Endothelial cell of umbilical vein (primary cell): ENCODE results near the gene CCDC179. TPM values are rescaled to one million over a fixed set of nuclear protein-coding genes. Genes with fewer than 3 reads are reported as not detected.

ENCODE experiments used
- BruUV-seq: library from RNA; stranded (reverse); fragments of 400-500 nt; replicated peaks from 2 replicates; lab custom pipeline; 2021; lab: Mats Ljungman, UMichigan
- CTCF ChIA-PET: fragments of 300-600, 350-600 bp; sonication (Branson Sonifier 250); formaldehyde crosslinking; loops from one replicate; lab custom pipeline; 2021; ENCODE audit warnings: antibody characterized with exemption, inconsistent platforms; lab: Charles Lee
- POLR2A ChIA-PET: fragments of 300-600, 350-600 bp; sonication (Branson Sonifier 250); formaldehyde crosslinking; loops from one replicate; lab custom pipeline; 2021; ENCODE audit warnings: antibody characterized with exemption, inconsistent platforms; lab: Charles Lee
- DNase-seq: peaks from one replicate; pipeline ENCODE4 v3.0.0-alpha.2; 2011; ENCODE audit warnings: low read depth, low spot score
- FAIRE-seq: peaks from 2 replicates; lab custom pipeline; 2011; peaks lifted over from hg19 to GRCh38; lab: Jason Lieb, UNC
- H2AFZ ChIP-seq: 2 replicates; pipeline ENCODE4 v1.6.0; 2012; ENCODE audit warnings: low read depth, low read length, control low read depth, inconsistent platforms
- H3K27ac ChIP-seq: 2 replicates; pipeline ENCODE4 v1.5.1; 2011; ENCODE audit warnings: low read depth, mild to moderate bottlenecking, control low read depth, low read length, moderate library complexity; ENCODE audit not compliant: insufficient read depth
- H3K27me3 ChIP-seq, 2 experiments: 2 replicates each; pipeline versions ENCODE4 v1.6.0 to v1.6.1; 2011; ENCODE audit warnings: low read length in 2 of 2, mixed read lengths in 1 of 2; ENCODE audit not compliant: control insufficient read depth in 2 of 2, insufficient read depth in 2 of 2
- H3K36me3 ChIP-seq, 2 experiments: 2 replicates in 1 of 2; 3 replicates in 1 of 2; pipeline ENCODE4 v1.5.1; 2011; ENCODE audit warnings: low read length in 2 of 2, mild to moderate bottlenecking in 1 of 2, moderate library complexity in 1 of 2; ENCODE audit not compliant: control insufficient read depth in 2 of 2, insufficient read depth in 2 of 2; ENCODE audit errors: extremely low read depth in 1 of 2
- H3K4me1 ChIP-seq: 3 replicates; pipeline ENCODE4 v1.5.1; 2011; ENCODE audit warnings: mild to moderate bottlenecking, low read length; ENCODE audit not compliant: control insufficient read depth, insufficient read depth; ENCODE audit errors: extremely low read depth
- H3K4me2 ChIP-seq: 2 replicates; pipeline ENCODE4 v1.6.1; 2011; ENCODE audit warnings: low read length, control low read depth, mixed read lengths; ENCODE audit not compliant: insufficient read depth
- H3K4me3 ChIP-seq, 3 experiments: fragments of 200-600 bp in 1 of 3; sonication (generic), shearing (Covaris generic) in 1 of 3; replicated peaks in 1 of 3; 2 replicates each; pipeline ENCODE4 v1.5.1; 2011 to 2016; ENCODE audit warnings: control low read depth in 3 of 3, low read length in 3 of 3, mild to moderate bottlenecking in 2 of 3, inconsistent platforms in 1 of 3, low read depth in 1 of 3, moderate library complexity in 1 of 3; ENCODE audit not compliant: insufficient read depth in 1 of 3
- H3K79me2 ChIP-seq: 2 replicates; pipeline ENCODE4 v1.6.0; 2012; ENCODE audit warnings: low read length, inconsistent platforms; ENCODE audit not compliant: control insufficient read depth, insufficient read depth
- H3K9ac ChIP-seq: replicated peaks from 2 replicates; pipeline ENCODE3; 2011; ENCODE audit warnings: low read length, control low read depth; ENCODE audit not compliant: insufficient read depth; ENCODE audit errors: extremely low read depth
- H3K9me1 ChIP-seq: replicated peaks from 3 replicates; pipeline ENCODE4 v1.6.0; 2011; ENCODE audit warnings: mild to moderate bottlenecking, low read length; ENCODE audit not compliant: control insufficient read depth, insufficient read depth; ENCODE audit errors: extremely low read depth
- H3K9me3 ChIP-seq: replicated peaks from 2 replicates; pipeline ENCODE4 v1.5.1; 2012; ENCODE audit warnings: low read length, inconsistent platforms; ENCODE audit not compliant: control insufficient read depth, insufficient read depth
- H4K20me1 ChIP-seq: replicated peaks from 2 replicates; pipeline ENCODE3; 2011; ENCODE audit warnings: mild to moderate bottlenecking, low read length; ENCODE audit not compliant: control insufficient read depth, insufficient read depth; ENCODE audit errors: extremely low read depth
- EZH2 ChIP-seq: IDR thresholded peaks from 2 replicates; pipeline ENCODE4 v1.6.1; 2012; ENCODE audit warnings: borderline replicate concordance, low read depth, mild to moderate bottlenecking, moderate library complexity, low read length, inconsistent platforms; ENCODE audit not compliant: severe bottlenecking
- FOS ChIP-seq: IDR thresholded peaks from 2 replicates; pipeline ENCODE4 v1.6.1; 2011; ENCODE audit warnings: mild to moderate bottlenecking, low read length, moderate library complexity, borderline replicate concordance; ENCODE audit not compliant: insufficient read depth
- GATA2 ChIP-seq: IDR thresholded peaks from 2 replicates; pipeline ENCODE4 v1.7.0; 2011; ENCODE audit warnings: low read depth, mild to moderate bottlenecking, moderate library complexity, mixed read lengths, low read length; ENCODE audit not compliant: insufficient read length, insufficient read depth
- JUN ChIP-seq: IDR thresholded peaks from 2 replicates; pipeline ENCODE4 v1.6.1; 2011; ENCODE audit warnings: borderline replicate concordance, low read depth; ENCODE audit not compliant: insufficient read length, insufficient read depth
- MAX ChIP-seq: IDR thresholded peaks from 2 replicates; pipeline ENCODE4 v1.6.1; 2011; ENCODE audit not compliant: insufficient read depth, insufficient read length
- MYC ChIP-seq: IDR thresholded peaks from one replicate; pipeline ENCODE4 v1.6.1; 2011; ENCODE audit warnings: mild to moderate bottlenecking, low read depth, low read length
- POLR2A ChIP-seq: IDR thresholded peaks from 2 replicates; pipeline ENCODE4 v1.6.1; 2012; ENCODE audit warnings: low read depth, mild to moderate bottlenecking, control low read depth, low read length
- POLR2AphosphoS5 ChIP-seq: IDR thresholded peaks from 2 replicates; pipeline ENCODE4 v1.6.1; 2012; ENCODE audit warnings: low read depth, mild to moderate bottlenecking, control low read depth, low read length, moderate library complexity; ENCODE audit not compliant: insufficient read depth
- dilution Hi-C: fragments of 300-500 bp; cut with MboI; formaldehyde crosslinking; loops from one replicate; pipeline ENCODE4 v1.15.0; 2019; ENCODE audit warnings: low sequenced_read_pairs; ENCODE audit not compliant: extremely low pct_ligation_motif_present
- intact Hi-C: fragments of 100-400 bp; cut with micrococcal nuclease; formaldehyde crosslinking; loops from one replicate; pipeline ENCODE4 v1.10.0; 2022
- polyA plus RNA-seq, 4 experiments: library from polyadenylated mRNA; depleted of rRNA in 3 of 4; stranded (reverse) in 3 of 4; unstranded in 1 of 4; fragments of >200 nt; gene quantifications; 2 replicates each; pipeline versions ENCODE4 v1.2.1 to v1.2.3, GENCODE V29; 2011 to 2012; ENCODE audit warnings: missing spikeins in 1 of 4
- total RNA-seq: library from RNA; stranded (reverse); gene quantifications from 2 replicates; pipeline ENCODE4 v1.2.3, GENCODE V29; 2021
- TF ChIP-seq, protein P1 (sequence below), 2 donors: IDR thresholded peaks; 1 replicate in 1 of 2; 2 replicates in 1 of 2; pipeline ENCODE4 v1.5.1; 2011; ENCODE audit warnings: low read length in 2 of 2, mild to moderate bottlenecking in 2 of 2, moderate library complexity in 2 of 2, control low read depth in 1 of 2, inconsistent platforms in 1 of 2, low read depth in 1 of 2; ENCODE audit not compliant: insufficient read depth in 1 of 2; ENCODE audit errors: extremely low read depth in 1 of 2

Gene CCDC179
- total and polyA plus RNA-seq, 2 donors (not counting 3 experiments of a cell fraction or from before 2014, with no cell fraction given) = not detected

GRCh38 chr11:22798901-22799300, 61.4 kb downstream of the CCDC179 start:
- peaks cover 7% of the 10 kb centered on the region for H3K4me1 ChIP-seq
- H3K4me2 ChIP-seq = no peak overlapping the region
- DNase-seq (no peak), FAIRE-seq (no peak)
- no peaks in the 10 kb centered on the region for H3K79me2 ChIP-seq
- no peaks in the 10 kb centered on the region for H3K9me3 ChIP-seq
- intact Hi-C loops = no loop called here
- no TSS peak for BruUV-seq
- H3K27me3 ChIP-seq = no peaks in the 10 kb centered on the region
- dilution Hi-C loops = no loop called here
- no peak overlapping the region for H3K27ac ChIP-seq
- H3K9ac ChIP-seq = no peak overlapping the region
- H3K36me3 ChIP-seq = no peaks in the 10 kb centered on the region
- TF ChIP-seq MAX = no peak
- TF ChIP-seq, protein P1, sequence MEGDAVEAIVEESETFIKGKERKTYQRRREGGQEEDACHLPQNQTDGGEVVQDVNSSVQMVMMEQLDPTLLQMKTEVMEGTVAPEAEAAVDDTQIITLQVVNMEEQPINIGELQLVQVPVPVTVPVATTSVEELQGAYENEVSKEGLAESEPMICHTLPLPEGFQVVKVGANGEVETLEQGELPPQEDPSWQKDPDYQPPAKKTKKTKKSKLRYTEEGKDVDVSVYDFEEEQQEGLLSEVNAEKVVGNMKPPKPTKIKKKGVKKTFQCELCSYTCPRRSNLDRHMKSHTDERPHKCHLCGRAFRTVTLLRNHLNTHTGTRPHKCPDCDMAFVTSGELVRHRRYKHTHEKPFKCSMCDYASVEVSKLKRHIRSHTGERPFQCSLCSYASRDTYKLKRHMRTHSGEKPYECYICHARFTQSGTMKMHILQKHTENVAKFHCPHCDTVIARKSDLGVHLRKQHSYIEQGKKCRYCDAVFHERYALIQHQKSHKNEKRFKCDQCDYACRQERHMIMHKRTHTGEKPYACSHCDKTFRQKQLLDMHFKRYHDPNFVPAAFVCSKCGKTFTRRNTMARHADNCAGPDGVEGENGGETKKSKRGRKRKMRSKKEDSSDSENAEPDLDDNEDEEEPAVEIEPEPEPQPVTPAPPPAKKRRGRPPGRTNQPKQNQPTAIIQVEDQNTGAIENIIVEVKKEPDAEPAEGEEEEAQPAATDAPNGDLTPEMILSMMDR (IDR thresholded peaks at IDR 0.05; ENCODE audit: extremely low read depth in 1 of 2, insufficient read depth in 1 of 2, low read depth in 1 of 2, low read length in 2 of 2) = no peak
- no peak for TF ChIP-seq POLR2AphosphoS5
- TF ChIP-seq MYC = no peak
- no peak for TF ChIP-seq JUN
- no peak for TF ChIP-seq POLR2A
- TF ChIP-seq EZH2 = no peak
- TF ChIP-seq GATA2 = no peak
- TF ChIP-seq FOS = no peak
- no peak overlapping the region for H2AFZ ChIP-seq
- no peak overlapping the region for H3K4me3 ChIP-seq
- no peaks in the 10 kb centered on the region for H4K20me1 ChIP-seq
- POLR2A ChIA-PET = no interaction called here
- H3K9me1 ChIP-seq = no peaks in the 10 kb centered on the region
- CTCF ChIA-PET = interaction anchor here (1.8 to 5.4 kb wide), 2 partner anchors 11 to 15 kb away, joined by 6 to 39 read pairs; no protein-coding TSS in a partner anchor
